ENCODE results near the gene SLC28A2. TPM values are rescaled to one million over a fixed set of nuclear protein-coding genes. Genes with fewer than 3 reads are reported as not detected.

SLC28A2 gene
- total RNA-seq, 4 donors from 2014 or later = not detected

- Histone ChIP-seq H3K27ac (no peak overlapping the region), H3K9me3 (no peaks in the 10 kb centered on the region), H3K36me3 (no peaks in the 10 kb centered on the region), H3K4me3 (no peak overlapping the region), H3K27me3 (peaks cover 6% of the 10 kb centered on the region), H3K4me1 (no peaks in the 10 kb centered on the region)
- no peak for DNase-seq (ENCODE audit: low spot score in 2 of 2)
- no peak for TF ChIP-seq POLR2AphosphoS5 (IDR thresholded peaks at IDR 0.05)
- TF ChIP-seq CTCF (IDR thresholded peaks at IDR 0.05) = no peak
- no peak for TF ChIP-seq EP300 (IDR thresholded peaks at IDR 0.05)
- no peak for TF ChIP-seq POLR2A (IDR thresholded peaks at IDR 0.05)
- WGBS = 88% methylated on average over 4 of the region's 4 CpGs
These were observed 30.1 kb upstream of the SLC28A2 start for GRCh38 chr15:45221967-45222366.

GRCh38 chr15:45224621-45225217 is 27.3 kb upstream of the SLC28A2 start:
- 68% methylated on average over 5 of the region's 5 CpGs for WGBS
- no peak for DNase-seq (ENCODE audit: low spot score in 2 of 2)
- Histone ChIP-seq H3K27me3 (peaks cover 3% of the 10 kb centered on the region), H3K36me3 (no peaks in the 10 kb centered on the region), H3K4me1 (no peaks in the 10 kb centered on the region), H3K4me3 (no peak overlapping the region), H3K27ac (no peak overlapping the region), H3K9me3 (no peaks in the 10 kb centered on the region)
- TF ChIP-seq EP300 (IDR thresholded peaks at IDR 0.05) (no peak), CTCF (IDR thresholded peaks at IDR 0.05) (no peak), POLR2AphosphoS5 (IDR thresholded peaks at IDR 0.05) (no peak), POLR2A (IDR thresholded peaks at IDR 0.05) (no peak)

GRCh38 chr15:45225506-45226273 is 26.3 kb upstream of the SLC28A2 start:
- Histone ChIP-seq H3K9me3 (no peaks in the 10 kb centered on the region), H3K36me3 (no peaks in the 10 kb centered on the region), H3K4me1 (no peaks in the 10 kb centered on the region), H3K4me3 (no peak overlapping the region), H3K27me3 (peaks cover 3% of the 10 kb centered on the region), H3K27ac (no peak overlapping the region)
- TF ChIP-seq POLR2A (IDR thresholded peaks at IDR 0.05) = no peak
- no peak for TF ChIP-seq EP300 (IDR thresholded peaks at IDR 0.05)
- TF ChIP-seq CTCF (IDR thresholded peaks at IDR 0.05) = no peak
- TF ChIP-seq POLR2AphosphoS5 (IDR thresholded peaks at IDR 0.05) = no peak
- no peak for DNase-seq (ENCODE audit: low spot score in 2 of 2)
- 87% methylated on average over 11 of the region's 11 CpGs for WGBS

- H3K4me3 ChIP-seq = no peak overlapping the region
- 66% methylated on average over 5 of the region's 5 CpGs for WGBS
- no peaks in the 10 kb centered on the region for H3K27me3 ChIP-seq
- H3K4me1 ChIP-seq = no peaks in the 10 kb centered on the region
- H3K9me3 ChIP-seq = peaks cover 6% of the 10 kb centered on the region
- no peak overlapping the region for H3K27ac ChIP-seq
- TF ChIP-seq CTCF (IDR thresholded peaks at IDR 0.05) (no peak), EP300 (IDR thresholded peaks at IDR 0.05) (no peak), POLR2A (IDR thresholded peaks at IDR 0.05) (no peak), POLR2AphosphoS5 (IDR thresholded peaks at IDR 0.05) (no peak)
- DNase-seq (ENCODE audit: low spot score in 2 of 2) = no peak
- no peaks in the 10 kb centered on the region for H3K36me3 ChIP-seq
These were observed 23.1 kb upstream of the SLC28A2 start for GRCh38 chr15:45228931-45229330.

GRCh38 chr15:45230245-45230965 is 21.6 kb upstream of the SLC28A2 start:
- Histone ChIP-seq H3K4me1 (no peaks in the 10 kb centered on the region), H3K36me3 (no peaks in the 10 kb centered on the region), H3K4me3 (no peak overlapping the region), H3K27me3 (no peaks in the 10 kb centered on the region), H3K9me3 (peaks cover 12% of the 10 kb centered on the region), H3K27ac (no peak overlapping the region)
- TF ChIP-seq POLR2A (IDR thresholded peaks at IDR 0.05) = no peak
- no peak for TF ChIP-seq CTCF (IDR thresholded peaks at IDR 0.05)
- TF ChIP-seq POLR2AphosphoS5 (IDR thresholded peaks at IDR 0.05) = no peak
- TF ChIP-seq EP300 (IDR thresholded peaks at IDR 0.05) = no peak
- no peak for DNase-seq (ENCODE audit: low spot score in 2 of 2)
- 45% methylated on average over 1 of the region's 1 CpG for WGBS
